Lower lobe of right lung (tissue), 2 donors: ENCODE measurements around the gene MYO1D. TPM values are rescaled to one million over a fixed set of nuclear protein-coding genes. Genes with fewer than 3 reads are reported as not detected.

ENCODE experiments used
- ATAC-seq, 2 donors: fragments of 200-7000 bp; cut with Tn5 transposase; one replicate each; pipeline ENCODE4 v1.9.1; 2020 to 2022; ENCODE audit warnings: mild to moderate bottlenecking in 2 of 2, moderate library complexity in 2 of 2
- DNase-seq: peaks from one replicate; pipeline ENCODE4 v3.0.0-alpha.2; 2020
- H3K27ac ChIP-seq: fragments of 200-600 bp; one replicate; pipeline ENCODE4 v1.8.0; 2022
- H3K27me3 ChIP-seq: fragments of 200-600 bp; one replicate; pipeline ENCODE4 v1.8.0; 2022; ENCODE audit warnings: low read depth
- H3K36me3 ChIP-seq: fragments of 200-600 bp; one replicate; pipeline ENCODE4 v1.8.0; 2022; ENCODE audit warnings: mild to moderate bottlenecking
- H3K4me1 ChIP-seq: fragments of 200-600 bp; one replicate; pipeline ENCODE4 v1.8.0; 2022
- H3K4me3 ChIP-seq: fragments of 200-600 bp; one replicate; pipeline ENCODE4 v1.8.0; 2022; ENCODE audit warnings: mild to moderate bottlenecking
- H3K9me3 ChIP-seq: fragments of 200-600 bp; one replicate; pipeline ENCODE4 v1.8.0; 2022
- CTCF ChIP-seq: fragments of 200-600 bp; IDR thresholded peaks from one replicate; pipeline ENCODE4 v1.8.0; 2022; ENCODE audit warnings: antibody characterized with exemption, mild to moderate bottlenecking
- intact Hi-C: fragments of 100-400 bp; cut with DNase I; formaldehyde crosslinking; loops from one replicate; pipeline ENCODE4 v1.11.0; 2022
- total RNA-seq: library from RNA; stranded (reverse); fragmentation: NEBNext Ultra II Directional; extraction: Animal tissue kit (Norgen Biotek cat#: 25700); gene quantifications from one replicate; pipeline ENCODE4 v1.2.1, GENCODE V29; 2021
- donor health status: DM: no; HTN: yes; CAD: no; lungs with severe emphysema.

MYO1D gene
- total RNA-seq, 1 donor from 2014 or later: 58.0 TPM

GRCh38 chr17:32798938-32799337, 78.0 kb downstream of the MYO1D start:
- Histone ChIP-seq H3K27ac (no peak overlapping the region), H3K9me3 (no peaks in the 10 kb centered on the region), H3K4me1 (peaks cover 18% of the 10 kb centered on the region), H3K4me3 (no peak overlapping the region), H3K36me3 (no peaks in the 10 kb centered on the region), H3K27me3 (no peaks in the 10 kb centered on the region)
- intact Hi-C loops: no loop called here
- no peak for TF ChIP-seq CTCF
- ATAC-seq (no peak), DNase-seq (no peak)

GRCh38 chr17:32795339-32795979, 81.5 kb downstream of the MYO1D start:
- no peak for DNase-seq
- Histone ChIP-seq H3K27me3 (no peaks in the 10 kb centered on the region), H3K9me3 (no peaks in the 10 kb centered on the region), H3K4me3 (no peak overlapping the region), H3K4me1 (peaks cover 3% of the 10 kb centered on the region), H3K27ac (no peak overlapping the region), H3K36me3 (no peaks in the 10 kb centered on the region)
- TF ChIP-seq CTCF: no peak
- ATAC-seq: no peak
- intact Hi-C loops: no loop called here

DNA sequence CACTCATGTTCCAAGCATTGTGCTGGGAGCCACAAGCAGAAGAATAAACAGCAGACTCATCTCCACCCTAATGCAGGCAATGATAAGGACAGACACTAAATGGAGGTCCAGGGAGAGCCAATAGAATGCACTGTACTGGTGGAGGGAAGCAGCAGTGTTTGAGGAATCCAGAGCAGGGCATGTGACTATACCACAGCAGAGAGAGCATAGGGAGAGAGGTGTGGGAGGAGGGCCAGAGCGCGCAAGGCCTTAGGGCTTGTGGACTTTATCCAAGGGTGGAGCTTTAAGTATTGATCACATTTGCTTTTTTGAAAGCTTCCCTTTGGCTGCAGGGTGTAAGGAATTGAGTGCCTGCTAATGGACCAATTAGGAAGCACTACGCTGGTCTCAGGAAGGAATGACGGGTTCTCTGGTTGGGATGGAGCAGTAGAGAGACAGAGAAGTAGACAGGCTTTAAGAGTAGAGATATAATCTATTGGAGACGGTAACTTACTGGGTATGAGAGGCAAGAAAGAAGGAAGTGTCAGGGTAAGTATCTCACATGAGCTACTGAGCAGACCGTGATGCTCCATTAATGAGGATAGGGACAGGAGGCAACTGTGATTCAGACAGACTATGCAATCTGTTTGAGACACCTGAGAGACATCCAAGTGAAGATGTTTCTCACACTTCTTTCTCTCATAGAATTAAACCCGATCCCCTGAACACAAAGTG, 82.2 kb downstream of the MYO1D start:
- DNase-seq: no peak
- intact Hi-C loops: no loop called here
- H3K36me3 ChIP-seq: no peaks in the 10 kb centered on the region
- H3K4me1 ChIP-seq: peaks cover 3% of the 10 kb centered on the region
- no peaks in the 10 kb centered on the region for H3K27me3 ChIP-seq
- no peak for ATAC-seq
- no peaks in the 10 kb centered on the region for H3K9me3 ChIP-seq
- no peak for TF ChIP-seq CTCF
- no peak overlapping the region for H3K4me3 ChIP-seq
- H3K27ac ChIP-seq: no peak overlapping the region

DNA sequence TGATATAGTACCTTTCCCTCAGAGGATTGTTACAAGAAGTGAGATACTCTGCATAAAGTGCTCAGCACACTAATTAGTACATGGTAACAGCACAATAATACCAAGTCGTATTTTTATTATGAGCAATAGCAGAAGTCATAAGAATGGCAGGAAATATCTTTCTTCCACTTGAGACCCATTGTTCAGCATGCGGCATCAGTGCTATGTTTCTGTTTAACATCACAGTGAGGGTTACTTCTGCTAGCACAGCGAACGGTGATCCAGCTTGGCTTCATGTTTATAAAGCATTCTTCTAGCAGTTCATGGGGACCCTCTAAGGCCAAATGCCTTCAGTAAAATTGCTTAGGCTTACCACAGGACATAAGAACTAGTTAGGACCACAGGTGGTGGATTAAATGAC, 83.1 kb downstream of the MYO1D start:
- Histone ChIP-seq H3K9me3 (no peaks in the 10 kb centered on the region), H3K4me3 (no peak overlapping the region), H3K27ac (no peak overlapping the region), H3K4me1 (peaks cover 3% of the 10 kb centered on the region), H3K36me3 (no peaks in the 10 kb centered on the region), H3K27me3 (no peaks in the 10 kb centered on the region)
- ATAC-seq: no peak
- DNase-seq: no peak
- intact Hi-C loops: no loop called here
- no peak for TF ChIP-seq CTCF

DNA sequence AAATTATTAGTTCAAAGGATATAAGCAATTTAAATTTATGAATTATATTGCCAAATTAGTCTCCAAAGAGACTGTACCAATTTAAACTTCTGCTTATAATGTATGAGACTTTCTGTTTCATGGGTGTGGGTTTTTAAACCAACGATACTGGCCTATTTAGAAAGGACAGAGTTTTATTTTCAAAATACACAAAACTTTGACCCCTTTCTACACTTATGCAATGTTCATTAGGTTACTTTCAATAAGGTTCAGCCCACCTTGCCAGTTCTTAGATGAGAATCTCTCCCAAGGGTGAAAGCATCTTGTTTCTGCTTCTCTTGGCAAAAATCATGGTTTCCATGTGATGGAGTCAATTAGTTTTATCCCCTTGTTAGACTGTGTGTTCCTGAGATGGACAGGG, 84.7 kb downstream of the MYO1D start:
- intact Hi-C loops: no loop called here
- H3K27me3 ChIP-seq: no peaks in the 10 kb centered on the region
- H3K4me1 ChIP-seq: peaks cover 3% of the 10 kb centered on the region
- ATAC-seq: no peak
- no peak for TF ChIP-seq CTCF
- no peak overlapping the region for H3K27ac ChIP-seq
- H3K4me3 ChIP-seq: no peak overlapping the region
- DNase-seq: no peak
- H3K36me3 ChIP-seq: no peaks in the 10 kb centered on the region
- H3K9me3 ChIP-seq: no peaks in the 10 kb centered on the region
